HG03378 (cell line): ENCODE results near the gene RPL37.
"Not testable (repeated sequence)": the region's sequence is repeated elsewhere in the genome, so short reads cannot be mapped to it uniquely, and the experiment has no call there.

Experiments used
- ATAC-seq: cut with Tn5 transposase; IDR thresholded peaks from one replicate; pipeline ENCODE4 v1.9.1; 2021; ENCODE audit warnings: mild to moderate bottlenecking, moderate library complexity; ENCODE audit not compliant: unreplicated experiment

The RPL37 gene

DNA sequence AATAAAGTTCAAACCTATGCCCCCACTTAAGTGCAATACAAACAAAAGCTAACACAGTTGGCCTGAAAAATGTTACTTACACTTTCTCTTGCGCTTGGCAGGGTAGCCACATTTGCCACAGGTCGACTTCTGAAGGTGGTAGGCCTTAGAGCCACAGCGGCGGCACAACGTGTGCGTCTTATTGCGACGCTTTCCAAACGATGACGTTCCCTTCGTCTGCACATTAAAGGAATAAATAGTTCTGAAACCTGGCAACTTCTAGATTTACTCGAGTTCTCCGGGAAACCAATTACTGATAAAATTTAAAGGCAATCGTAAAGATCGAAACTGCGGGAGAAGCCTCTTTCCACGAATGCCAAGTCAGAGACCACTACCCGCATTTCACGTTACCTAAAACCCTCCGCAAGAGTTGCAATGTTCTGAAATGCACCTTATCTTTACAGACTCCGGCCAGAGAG lies 602 bp downstream of the RPL37 start:
- ATAC-seq, result no peak

DNA sequence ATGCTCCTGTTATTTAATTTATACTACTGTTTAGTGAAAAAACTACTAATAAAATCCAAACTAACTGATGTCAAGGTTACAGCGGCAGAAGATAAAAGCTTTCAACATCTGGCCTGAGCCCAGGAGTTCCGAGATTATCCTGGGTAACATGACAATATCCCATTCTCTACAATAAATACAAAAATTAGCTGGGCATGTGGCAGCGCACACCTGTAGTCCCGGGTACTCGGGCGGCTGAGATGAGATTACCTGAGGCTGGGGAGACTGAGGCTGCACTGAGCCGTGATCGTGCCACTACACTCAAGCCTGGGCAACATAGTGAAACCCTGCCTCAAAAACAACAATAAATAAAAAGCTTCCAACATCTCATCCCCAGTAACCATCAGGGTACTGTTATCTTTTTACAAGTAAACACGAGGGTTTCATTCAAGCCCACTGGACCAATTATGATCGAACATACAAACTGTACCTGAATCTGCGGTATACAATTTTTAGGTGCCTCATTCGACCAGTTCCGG lies 1.3 kb downstream of the RPL37 start:
- ATAC-seq, result no peak

- ATAC-seq, result no peak
Observed at GRCh38 chr5:40832345-40832744, 2.7 kb downstream of the RPL37 start.

- no peak for ATAC-seq
Observed at GRCh38 chr5:40831346-40832210, 3.4 kb downstream of the RPL37 start.

DNA sequence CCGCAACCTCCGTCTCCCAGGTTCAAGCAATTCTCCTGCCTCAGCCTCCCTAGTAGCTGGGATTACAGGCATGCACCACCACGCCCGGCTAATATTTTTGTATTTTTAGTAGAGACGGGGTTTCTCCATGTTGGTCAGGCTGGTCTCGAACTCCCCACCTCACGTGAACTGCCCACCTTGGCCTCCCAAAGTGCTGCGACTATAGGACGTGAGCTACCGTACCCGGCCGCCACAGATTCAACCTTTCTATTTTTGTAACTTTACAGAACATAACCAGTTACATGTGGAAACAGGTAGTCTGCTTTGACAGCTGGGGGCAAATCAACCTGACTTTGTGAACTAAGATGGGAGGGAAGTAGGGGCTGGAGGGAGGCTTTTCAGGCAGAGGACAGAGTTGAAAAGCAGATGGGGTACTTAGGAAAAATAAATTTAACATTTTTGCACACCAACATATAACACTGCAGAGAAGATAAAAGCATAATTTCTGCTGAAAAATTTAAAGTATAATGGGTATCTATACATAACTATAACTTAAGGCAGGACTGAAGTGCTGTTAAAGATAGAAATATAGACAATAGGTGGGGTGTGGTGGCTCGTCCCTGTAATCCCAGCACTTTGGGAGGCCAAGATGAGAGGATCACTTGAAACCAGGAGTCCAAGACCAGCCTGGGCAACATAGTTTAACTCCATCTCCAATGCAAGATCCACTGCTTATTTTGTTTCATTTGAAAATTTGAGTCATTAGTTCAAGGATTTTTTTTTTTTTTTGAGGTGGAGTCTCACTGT lies 5.1 kb downstream of the RPL37 start:
- no peak for ATAC-seq

DNA sequence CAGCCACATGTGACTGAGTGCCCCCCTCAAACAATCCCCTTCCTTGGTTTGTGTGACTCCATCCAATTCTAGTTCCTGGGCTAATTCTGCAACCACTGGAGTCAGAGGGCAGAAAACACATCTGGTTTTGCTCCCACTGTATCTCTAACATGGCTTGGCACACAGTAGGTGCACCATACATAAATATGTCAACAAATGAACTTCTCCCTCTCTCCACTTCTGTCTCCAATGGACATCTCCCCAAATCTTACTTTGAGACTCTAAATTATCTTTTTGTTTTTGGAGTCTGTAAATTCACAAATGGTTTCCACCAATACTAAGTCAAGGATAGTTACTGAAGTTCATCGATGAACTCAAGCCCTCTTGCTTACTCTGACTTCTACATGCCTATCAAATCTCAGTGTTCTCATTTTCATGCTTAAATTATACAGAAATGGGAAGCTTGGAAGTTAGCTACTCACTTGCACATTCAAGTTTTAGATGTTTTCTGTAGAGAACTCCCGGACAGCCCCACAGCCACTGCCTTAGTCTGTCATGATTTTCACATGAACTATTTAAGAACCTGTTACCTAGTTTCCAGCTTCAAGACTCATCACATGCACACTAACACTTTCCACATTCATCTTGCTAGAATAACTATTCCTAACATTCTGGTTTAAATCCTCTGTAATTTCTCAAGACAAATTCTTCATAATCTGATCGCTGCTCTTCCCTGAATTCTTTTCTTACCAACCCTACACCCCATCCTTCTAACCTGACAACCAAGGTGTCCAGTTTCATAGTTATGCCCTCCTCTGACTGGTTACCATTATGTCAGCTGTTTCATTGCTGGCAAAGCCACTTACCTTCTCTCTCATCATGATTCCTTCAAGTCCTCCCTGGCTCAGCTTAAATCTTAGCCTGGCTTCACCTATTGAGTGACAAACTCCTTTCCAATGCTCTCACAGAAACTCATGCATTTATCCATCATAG lies 6.0 kb downstream of the RPL37 start:
- ATAC-seq, result no peak

DNA sequence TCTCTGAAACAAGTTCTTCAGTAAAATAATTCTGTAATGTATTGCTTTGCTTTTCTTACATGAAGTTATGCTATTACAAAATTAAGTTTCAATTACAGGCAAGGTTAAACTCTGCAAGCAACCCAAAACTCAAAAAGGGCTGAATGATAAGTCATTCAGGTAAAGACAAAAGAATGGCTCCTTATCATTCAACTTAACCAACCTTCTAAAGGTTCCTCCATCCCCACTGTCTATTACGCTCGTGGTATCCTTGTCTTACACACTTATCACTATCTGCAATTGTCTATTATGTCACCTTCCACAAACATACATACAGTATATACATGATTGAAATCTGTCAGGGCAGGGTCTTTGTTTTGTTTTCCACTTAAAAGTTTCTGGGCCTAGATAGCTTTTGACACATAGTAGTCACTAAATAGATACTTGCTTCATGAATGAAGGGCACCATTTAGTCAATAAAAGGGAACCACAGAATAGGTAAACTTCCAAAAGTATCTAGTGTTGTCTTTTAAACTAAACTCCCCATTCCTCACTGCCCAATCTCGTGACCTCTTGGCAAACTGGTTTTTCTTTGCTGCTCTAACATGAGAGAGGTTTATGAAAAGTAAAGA lies 6.9 kb downstream of the RPL37 start:
- no peak for ATAC-seq

GRCh38 chr5:40827188-40827977 lies 7.6 kb downstream of the RPL37 start:
- no peak for ATAC-seq

DNA sequence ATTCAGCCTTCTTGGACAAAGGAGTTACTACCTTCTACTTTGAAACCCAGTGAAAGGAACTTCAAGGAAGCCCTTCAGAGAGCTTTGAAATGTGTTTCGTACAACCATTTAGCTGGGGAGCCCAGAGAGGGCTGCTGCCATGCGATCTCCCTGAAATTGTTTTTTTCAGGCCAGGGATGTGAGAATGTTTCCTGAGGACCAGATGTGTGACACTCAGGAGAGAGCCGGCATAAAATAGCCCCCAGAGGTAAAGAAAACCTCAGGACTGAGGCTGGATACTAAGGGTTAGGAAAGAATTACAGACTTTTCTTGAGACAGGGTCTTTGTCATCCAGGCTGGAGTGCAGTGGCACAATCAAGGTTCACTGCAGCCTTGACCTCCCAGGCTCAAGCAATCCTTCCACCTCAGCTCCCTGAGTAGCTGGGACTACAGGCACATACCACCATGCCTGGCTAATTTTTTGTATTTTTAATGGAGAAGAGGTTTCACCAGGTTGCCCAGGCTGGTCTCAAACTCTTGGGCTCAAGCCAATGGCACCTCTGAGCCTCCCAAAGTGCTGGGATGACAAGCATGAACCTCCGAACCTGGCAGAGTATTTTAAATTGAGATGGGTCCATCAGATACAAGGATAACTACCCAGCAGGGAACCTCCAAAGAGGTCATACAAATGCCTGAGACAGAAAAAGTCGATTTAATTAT lies 8.4 kb downstream of the RPL37 start:
- ATAC-seq, result no peak

GRCh38 chr5:40825461-40826043 lies 9.5 kb downstream of the RPL37 start:
- ATAC-seq, result not testable (repeated sequence)

DNA sequence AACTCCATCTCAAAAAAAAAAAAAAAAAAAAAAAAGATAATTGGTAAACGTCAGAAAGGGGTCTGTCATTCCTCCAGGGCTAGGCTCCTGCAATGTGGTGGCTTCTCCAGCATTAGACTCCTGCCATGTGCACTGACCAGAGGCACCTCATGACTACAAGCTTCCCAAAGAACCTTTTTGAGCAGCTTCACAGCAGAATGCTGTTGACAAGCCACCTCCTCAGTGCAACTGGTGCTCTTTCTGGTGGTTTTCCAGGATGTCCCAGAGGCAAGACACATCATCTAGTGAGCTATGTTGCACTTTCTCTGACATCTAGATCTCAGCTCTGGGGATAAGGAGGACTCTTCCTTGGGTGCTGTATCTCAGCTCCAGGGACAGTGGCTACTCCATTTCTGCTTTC lies 11.6 kb downstream of the RPL37 start:
- ATAC-seq, result no peak

- ATAC-seq, result no peak
Observed at GRCh38 chr5:40813698-40814281, 21.2 kb downstream of the RPL37 start.

- ATAC-seq, result no peak
Observed at GRCh38 chr5:40812125-40812524, 22.9 kb downstream of the RPL37 start.

DNA sequence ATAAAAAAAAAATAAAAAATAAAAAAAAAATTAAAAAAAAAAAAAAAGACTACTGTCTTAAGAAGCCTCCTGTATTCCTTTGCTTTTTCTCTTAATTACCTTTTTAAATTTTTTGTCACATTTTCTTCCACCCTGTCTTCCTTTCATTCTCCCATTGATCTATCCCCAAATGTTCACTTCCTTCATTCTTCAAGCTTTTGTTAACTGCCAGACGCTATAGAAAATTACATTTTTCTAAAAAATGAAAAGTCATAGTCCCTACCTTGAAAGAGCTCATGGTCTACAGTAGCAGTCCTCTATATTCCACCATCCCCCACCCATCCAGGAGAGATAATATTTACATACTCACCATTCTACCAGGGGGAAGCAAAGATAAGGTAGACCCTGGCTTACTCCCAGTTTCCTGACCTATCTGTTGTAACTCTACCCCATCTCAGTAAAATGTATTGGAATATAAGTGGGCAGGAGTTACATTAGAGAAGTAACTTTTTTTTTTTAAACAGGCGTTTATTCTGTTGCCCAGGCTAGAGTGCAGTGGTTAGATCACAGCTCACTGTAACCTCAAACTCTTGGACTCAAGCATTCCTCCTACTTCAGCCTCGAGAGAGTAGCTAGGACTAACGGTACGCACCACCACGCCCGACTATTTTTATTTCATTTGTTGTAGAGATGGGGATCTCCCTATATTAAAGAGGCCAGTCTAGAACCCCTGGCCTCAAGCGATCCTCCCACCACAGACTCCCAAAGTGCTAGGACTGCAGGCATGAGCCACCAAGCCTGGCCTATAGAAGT lies 33.1 kb downstream of the RPL37 start:
- ATAC-seq, result no peak

- ATAC-seq, result no peak
Observed at GRCh38 chr5:40799258-40799657, 35.8 kb downstream of the RPL37 start.

DNA sequence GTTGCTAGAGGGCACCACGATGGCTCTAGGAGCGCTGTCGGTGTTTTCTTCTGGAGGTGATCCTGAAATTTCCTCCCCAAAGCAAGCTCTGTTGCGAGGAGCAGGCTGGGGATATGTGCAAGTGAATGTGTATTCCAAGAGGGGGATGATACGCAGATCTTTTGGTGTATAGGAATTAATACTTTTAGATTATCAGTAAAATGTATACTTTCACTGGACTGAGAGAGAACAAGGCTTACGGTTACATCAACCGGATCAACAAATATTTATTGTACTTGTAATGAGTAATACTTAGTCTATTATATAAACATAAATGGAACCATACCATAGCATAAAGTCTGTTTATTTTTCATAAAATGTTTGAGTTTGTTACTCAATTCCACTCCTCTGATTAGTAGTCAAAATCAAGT lies 36.2 kb downstream of the RPL37 start:
- ATAC-seq, result no peak
